Dendritic cell treated with granulocyte-macrophage colony-stimulating factor and Interleukin-4, amounts not matched to agents 40 ng/mL and 50 ng/mL, for 4 days (primary cell): ENCODE data around the gene ST3GAL3.

Source experiments
- H3K27ac Mint-ChIP-seq: one replicate; pipeline ENCODE4 v1.8.0; 2022; ENCODE audit warnings: mild to moderate bottlenecking, mixed read lengths
- H3K27me3 Mint-ChIP-seq: one replicate; pipeline ENCODE4 v1.8.0; 2022; ENCODE audit warnings: mild to moderate bottlenecking, mixed read lengths
- H3K36me3 Mint-ChIP-seq: one replicate; pipeline ENCODE4 v1.8.0; 2022; ENCODE audit warnings: low read depth, mixed read lengths
- H3K4me1 Mint-ChIP-seq: one replicate; pipeline ENCODE4 v1.8.0; 2022; ENCODE audit warnings: low read depth, mixed read lengths
- H3K4me3 Mint-ChIP-seq: one replicate; pipeline ENCODE4 v1.8.0; 2022; ENCODE audit warnings: mild to moderate bottlenecking, moderate library complexity, mixed read lengths
- H3K9me3 Mint-ChIP-seq: one replicate; pipeline ENCODE4 v1.8.0; 2022; ENCODE audit warnings: mixed read lengths
- intact Hi-C: fragments of 100-400 bp; cut with micrococcal nuclease; formaldehyde crosslinking; loops from one replicate; pipeline ENCODE4 v1.15.0; 2022

Gene ST3GAL3

DNA sequence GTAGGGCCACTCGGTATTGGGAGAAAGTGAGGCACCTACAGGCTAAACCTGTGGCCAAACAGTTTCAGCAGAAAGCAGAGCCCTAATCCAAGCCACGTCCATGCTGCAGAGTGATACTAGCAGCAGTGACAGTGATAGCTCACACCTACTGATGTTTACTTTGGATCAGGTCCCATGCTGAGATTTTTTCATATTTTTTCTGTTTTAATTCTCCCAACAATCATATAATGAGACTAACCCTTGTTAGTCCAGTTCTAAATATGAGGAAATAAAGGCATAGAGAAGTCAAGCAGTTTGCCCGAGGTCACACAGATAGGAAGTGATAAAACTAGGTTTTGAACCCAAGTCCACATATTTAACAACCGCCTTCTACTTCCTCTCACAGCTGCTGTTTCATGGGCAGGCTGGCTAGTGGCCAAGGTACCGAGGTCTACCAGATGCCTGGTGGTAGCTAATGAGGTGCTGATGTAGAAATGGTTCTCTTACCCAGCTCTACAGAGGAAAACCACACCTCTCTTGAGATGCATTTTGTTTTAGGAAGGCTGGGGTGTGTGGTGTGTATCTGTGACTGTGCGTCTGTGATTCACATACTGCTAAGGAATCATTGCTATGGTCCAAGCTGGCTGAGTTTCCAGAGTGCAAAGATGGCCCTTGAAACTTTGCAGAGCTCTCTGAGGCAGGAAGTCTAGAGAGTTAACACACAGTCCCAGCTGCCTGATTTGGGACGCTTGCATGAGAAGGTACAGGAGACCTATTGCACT, 146.0 kb downstream of the ST3GAL3 start:
- no peaks in the 10 kb centered on the region for H3K9me3 Mint-ChIP-seq
- H3K4me1 Mint-ChIP-seq = peaks cover 39% of the 10 kb centered on the region
- H3K4me3 Mint-ChIP-seq = no peak overlapping the region
- intact Hi-C loops = no loop called here
- peaks cover 7% of the 10 kb centered on the region for H3K27me3 Mint-ChIP-seq
- no peaks in the 10 kb centered on the region for H3K36me3 Mint-ChIP-seq
- H3K27ac Mint-ChIP-seq = no peak overlapping the region

DNA sequence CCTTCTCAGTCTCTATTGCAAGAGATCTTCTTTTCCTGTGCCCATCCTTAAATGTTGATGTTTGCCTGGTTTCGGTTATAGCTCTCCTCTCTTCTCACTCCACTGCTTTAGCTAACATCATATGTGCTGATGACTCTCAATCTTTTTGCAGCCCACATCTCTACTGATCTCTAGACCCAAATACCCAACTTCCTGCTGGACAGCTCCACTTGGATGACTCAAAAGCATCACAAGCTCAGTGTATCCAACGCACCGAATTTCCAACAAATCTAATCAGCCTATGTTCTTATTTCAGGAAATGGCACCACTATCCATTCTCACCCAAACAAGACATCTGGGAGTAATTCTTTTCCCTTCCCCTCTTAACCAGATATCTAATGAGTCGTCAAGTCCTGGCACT, 147.1 kb downstream of the ST3GAL3 start:
- H3K27ac Mint-ChIP-seq = no peak overlapping the region
- H3K27me3 Mint-ChIP-seq = peaks cover 7% of the 10 kb centered on the region
- no peak overlapping the region for H3K4me3 Mint-ChIP-seq
- peaks cover 42% of the 10 kb centered on the region for H3K4me1 Mint-ChIP-seq
- intact Hi-C loops = no loop called here
- no peaks in the 10 kb centered on the region for H3K9me3 Mint-ChIP-seq
- H3K36me3 Mint-ChIP-seq = no peaks in the 10 kb centered on the region

DNA sequence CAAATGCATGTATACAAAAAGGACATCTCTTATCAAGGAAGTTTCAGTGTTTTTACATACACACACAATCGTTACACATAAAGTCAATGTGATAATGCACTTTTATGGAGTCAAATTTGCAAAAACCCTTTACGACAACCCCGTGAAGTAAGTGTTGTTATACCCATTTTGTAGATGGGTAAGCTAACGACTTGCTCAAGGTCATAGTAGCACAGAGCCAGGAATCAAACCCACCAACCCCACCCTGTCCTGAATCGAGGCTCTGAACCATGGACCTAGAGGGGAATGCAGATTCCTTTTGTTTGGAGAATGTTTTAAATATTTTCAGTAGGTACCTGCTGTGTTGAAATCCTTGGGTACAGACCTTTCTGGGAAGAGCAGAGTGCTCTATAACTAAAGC, 148.9 kb downstream of the ST3GAL3 start:
- intact Hi-C loops = no loop called here
- H3K4me3 Mint-ChIP-seq = no peak overlapping the region
- H3K9me3 Mint-ChIP-seq = no peaks in the 10 kb centered on the region
- no peak overlapping the region for H3K27ac Mint-ChIP-seq
- peaks cover 5% of the 10 kb centered on the region for H3K27me3 Mint-ChIP-seq
- H3K4me1 Mint-ChIP-seq = peaks cover 48% of the 10 kb centered on the region
- H3K36me3 Mint-ChIP-seq = no peaks in the 10 kb centered on the region

DNA sequence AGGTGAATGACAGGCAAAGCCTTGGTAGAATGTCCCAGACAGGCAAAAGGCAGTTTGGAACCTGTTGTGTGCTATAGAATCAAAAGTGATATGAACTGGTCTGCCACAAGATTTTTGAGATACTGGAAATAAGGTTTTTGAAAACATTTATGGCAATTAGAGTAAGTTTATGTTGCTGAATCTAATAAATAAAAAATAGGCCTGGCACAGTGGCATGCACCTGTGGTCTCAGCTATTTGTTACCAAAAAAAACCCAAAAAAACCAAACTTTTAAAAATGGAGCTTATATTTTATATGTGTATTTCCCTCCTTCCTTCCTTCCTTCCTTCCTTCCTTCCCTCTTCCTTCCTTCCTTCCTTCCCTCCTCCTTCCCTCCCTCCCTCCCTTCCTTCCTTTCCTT, 149.8 kb downstream of the ST3GAL3 start:
- H3K27ac Mint-ChIP-seq = no peak overlapping the region
- H3K4me1 Mint-ChIP-seq = peaks cover 43% of the 10 kb centered on the region

DNA sequence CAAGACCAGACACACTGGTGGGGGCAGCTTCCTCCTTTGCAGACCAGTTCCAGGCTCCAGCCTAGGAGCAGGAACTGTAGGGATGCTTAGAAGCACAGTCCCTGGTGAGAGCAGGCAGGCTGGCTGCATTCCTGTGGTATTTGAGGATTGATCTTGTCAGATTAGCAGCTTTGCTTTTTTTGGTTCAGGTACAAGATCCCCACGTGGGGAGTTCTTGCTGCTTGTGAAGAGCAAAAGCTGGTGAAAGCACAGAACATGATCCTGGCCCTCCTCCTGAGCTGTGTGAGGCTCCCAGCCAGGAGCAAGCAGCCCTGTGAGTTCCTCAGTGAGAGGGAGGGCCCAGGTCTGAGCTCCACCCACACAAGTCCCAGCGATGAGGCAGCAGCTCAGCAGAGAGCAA, 151.0 kb downstream of the ST3GAL3 start:
- Mint-ChIP-seq H3K27me3 (no peaks in the 10 kb centered on the region), H3K27ac (no peak overlapping the region), H3K36me3 (peaks cover 6% of the 10 kb centered on the region), H3K4me3 (no peak overlapping the region), H3K4me1 (peaks cover 33% of the 10 kb centered on the region), H3K9me3 (no peaks in the 10 kb centered on the region)
- intact Hi-C loops = no loop called here

More for the DNA sequence above, 149.8 kb downstream of the ST3GAL3 start:
- Mint-ChIP-seq H3K4me3 (no peak overlapping the region), H3K9me3 (no peaks in the 10 kb centered on the region), H3K27me3 (no peaks in the 10 kb centered on the region), H3K36me3 (peaks cover 3% of the 10 kb centered on the region)
- intact Hi-C loops = no loop called here

DNA sequence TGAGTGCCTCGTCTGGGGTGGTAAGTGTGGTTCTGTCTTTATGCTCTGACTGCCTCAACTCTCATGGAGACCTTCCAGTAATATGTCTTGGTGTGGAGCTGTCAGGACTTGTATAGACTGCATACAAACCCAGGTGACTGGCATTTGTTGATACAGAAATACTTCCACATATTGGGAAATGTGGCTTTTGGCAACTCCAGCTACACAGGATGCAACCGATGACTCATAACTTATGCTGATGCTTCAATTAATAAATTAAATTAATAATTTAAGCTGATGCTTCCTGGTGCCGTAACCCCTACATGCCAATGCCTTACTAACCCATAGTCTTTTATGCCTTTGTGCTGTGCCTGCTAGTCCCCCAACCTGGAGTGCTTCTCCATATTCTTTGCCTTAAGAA, 154.0 kb downstream of the ST3GAL3 start:
- intact Hi-C loops = no loop called here

DNA sequence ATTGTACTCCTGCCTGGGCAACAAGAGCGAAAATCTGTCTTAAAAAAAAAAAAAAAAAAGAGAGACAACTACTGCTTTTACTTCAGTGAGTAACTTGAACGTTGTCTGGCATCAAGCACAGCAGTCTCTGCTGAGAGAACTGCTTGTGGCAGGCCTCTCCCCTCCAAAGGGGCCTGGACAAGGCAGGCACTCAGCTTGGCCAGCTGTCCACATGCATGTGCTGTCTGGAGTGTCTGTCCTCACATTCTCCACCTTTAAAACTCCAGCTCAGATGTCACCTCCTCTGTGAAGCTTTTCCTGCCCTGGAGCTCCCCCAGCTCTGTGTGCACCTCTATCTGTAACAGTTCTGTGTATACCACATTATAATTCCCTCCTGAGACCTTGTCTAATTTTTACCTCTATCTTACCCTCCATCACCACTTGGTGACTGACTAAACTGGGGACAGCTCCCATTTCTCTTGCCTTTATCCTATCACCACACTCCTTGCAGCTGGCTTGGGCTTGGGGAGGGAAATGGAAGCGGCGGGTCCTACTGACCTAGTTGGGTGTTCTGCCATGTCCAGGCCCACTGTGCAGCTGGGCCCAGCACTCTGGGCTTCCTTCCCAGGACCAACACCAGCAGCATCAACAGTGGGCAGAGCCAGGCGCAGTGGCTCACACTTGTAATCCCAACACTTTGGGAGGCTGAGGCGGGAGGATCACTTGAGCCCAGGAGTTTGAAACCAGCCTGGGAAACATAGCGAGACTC, 154.8 kb downstream of the ST3GAL3 start:
- no peaks in the 10 kb centered on the region for H3K27me3 Mint-ChIP-seq
- no peaks in the 10 kb centered on the region for H3K9me3 Mint-ChIP-seq
- intact Hi-C loops = no loop called here
- H3K4me1 Mint-ChIP-seq = peaks cover 29% of the 10 kb centered on the region
- H3K36me3 Mint-ChIP-seq = peaks cover 6% of the 10 kb centered on the region
- H3K27ac Mint-ChIP-seq = no peak overlapping the region
- no peak overlapping the region for H3K4me3 Mint-ChIP-seq

More for the DNA sequence above, 154.0 kb downstream of the ST3GAL3 start:
- Mint-ChIP-seq H3K27ac (no peak overlapping the region), H3K9me3 (no peaks in the 10 kb centered on the region), H3K27me3 (no peaks in the 10 kb centered on the region), H3K4me3 (no peak overlapping the region), H3K36me3 (peaks cover 6% of the 10 kb centered on the region), H3K4me1 (peaks cover 27% of the 10 kb centered on the region)

DNA sequence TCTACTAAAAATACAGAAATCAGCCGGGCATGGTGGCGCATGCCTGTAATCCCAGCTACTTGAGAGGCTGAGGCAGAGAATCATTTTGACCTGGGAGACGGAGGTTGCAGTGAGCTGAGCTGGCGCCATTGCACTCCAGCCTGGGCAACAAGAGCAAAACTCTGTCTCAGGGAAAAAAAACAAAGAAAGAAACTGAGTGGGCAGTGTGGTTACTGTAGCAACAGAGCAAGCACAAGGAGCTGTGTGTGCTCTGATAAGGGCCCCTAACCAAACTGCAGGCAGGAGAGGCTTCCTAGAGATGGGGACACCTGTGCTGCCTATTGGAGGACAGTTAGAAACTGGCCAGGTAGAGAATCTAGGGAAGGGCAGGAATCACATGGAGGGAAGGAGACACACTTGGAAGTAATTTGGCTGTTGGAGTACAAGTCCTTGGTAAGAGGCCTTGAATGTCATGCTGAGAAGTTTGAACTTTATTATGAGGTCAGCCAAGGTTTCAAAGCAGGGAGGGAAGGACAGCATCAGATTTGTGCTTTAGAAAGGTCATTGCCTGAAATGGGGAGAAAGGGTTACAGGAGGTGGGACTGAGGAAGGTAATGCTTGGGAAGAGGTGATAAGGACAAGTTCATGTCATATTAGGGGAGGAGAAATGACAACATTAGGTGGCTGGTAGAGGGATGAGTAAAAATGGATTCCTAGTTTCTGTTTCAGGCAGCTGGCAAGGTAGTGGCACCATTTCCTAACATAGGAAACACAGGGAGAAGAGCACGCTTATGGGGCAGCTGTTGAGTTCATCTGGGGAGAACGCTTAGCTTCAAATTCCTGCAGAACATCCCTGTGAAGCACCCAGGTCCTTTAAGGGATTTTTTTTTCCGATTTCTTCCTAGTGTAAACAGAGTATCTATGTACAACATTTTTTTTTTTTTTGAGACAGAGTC, 157.0 kb downstream of the ST3GAL3 start:
- no peaks in the 10 kb centered on the region for H3K27me3 Mint-ChIP-seq
- H3K4me3 Mint-ChIP-seq = no peak overlapping the region
- intact Hi-C loops = no loop called here
- peaks cover 6% of the 10 kb centered on the region for H3K36me3 Mint-ChIP-seq
- H3K4me1 Mint-ChIP-seq = peaks cover 35% of the 10 kb centered on the region
- no peak overlapping the region for H3K27ac Mint-ChIP-seq
- H3K9me3 Mint-ChIP-seq = no peaks in the 10 kb centered on the region

DNA sequence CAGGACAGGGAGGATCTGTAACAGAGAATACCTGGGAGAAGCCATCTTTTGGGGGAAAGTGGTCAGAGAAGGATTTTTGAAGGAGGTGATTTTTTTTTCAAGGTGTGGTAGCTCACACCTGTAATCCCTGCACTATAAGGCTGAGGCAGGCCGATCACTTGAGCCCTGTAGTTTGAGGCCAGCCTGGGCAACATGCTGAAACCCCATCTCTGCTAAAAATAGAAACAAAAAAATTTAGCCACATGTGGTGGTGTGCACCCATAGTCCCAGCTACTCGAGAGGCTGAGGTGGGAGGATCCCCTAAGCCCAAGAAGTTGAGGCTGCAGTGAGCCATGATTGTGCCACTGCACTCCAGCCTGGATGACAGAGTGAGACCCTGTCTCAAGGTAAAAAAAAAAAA, 158.9 kb downstream of the ST3GAL3 start:
- intact Hi-C loops = no loop called here
- H3K27ac Mint-ChIP-seq = no peak overlapping the region

DNA sequence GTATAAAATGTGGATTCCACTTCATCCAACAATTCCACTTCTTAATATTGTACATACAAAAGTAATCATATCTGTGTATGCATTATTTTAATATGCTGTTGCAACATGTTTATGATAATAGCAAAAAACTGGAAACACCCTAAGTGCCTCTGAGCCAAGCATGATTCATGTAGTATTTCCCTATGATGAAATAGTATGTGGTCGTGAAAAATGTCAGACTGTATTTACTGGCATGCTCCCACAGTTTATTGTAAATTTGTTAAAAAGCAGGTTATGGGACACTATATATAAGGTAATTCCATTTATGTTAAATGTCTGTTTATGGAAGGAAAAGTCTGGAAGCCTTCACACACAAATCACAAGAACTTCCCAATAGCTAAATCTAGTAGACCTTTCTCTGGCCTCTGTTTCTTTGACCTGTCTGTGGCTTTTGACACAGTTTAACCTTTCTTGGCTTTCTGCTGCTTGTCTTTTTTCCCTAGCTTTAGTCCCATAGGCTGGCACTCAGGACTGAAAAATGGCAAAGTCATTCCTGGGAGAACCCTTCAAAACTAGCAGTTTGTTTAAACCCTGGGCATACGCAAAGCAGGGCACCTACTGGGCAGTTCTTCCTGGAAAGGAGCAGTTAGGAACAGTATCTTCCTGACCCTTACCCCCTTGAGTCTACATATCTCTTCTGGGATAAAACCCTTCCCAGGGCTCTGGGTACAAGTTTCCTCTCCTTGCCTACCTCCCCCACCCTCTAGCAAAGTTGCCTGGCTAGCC, 160.8 kb downstream of the ST3GAL3 start:
- intact Hi-C loops = no loop called here
- H3K27ac Mint-ChIP-seq = no peak overlapping the region

More for the DNA sequence above, 158.9 kb downstream of the ST3GAL3 start:
- Mint-ChIP-seq H3K4me1 (peaks cover 38% of the 10 kb centered on the region), H3K27me3 (peaks cover 2% of the 10 kb centered on the region), H3K36me3 (peaks cover 6% of the 10 kb centered on the region), H3K4me3 (no peak overlapping the region), H3K9me3 (no peaks in the 10 kb centered on the region)

DNA sequence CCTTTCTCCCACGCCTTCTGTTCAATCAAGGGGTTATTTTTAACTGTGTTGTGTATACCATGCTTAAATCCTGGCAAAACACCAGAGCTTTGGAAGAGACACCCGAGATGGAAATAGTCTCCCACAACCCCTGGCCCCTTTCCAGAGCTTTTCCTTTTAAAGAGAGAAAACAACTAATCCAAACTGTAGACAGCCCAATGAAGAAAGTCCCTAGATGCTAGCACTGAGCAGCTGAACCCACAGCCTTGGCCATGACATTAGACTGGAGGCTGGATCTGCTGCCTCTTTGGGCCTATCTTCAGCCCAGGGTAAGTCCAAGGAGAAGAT, 161.4 kb downstream of the ST3GAL3 start:
- Mint-ChIP-seq H3K4me1 (peaks cover 39% of the 10 kb centered on the region), H3K9me3 (no peaks in the 10 kb centered on the region), H3K27ac (no peak overlapping the region), H3K36me3 (no peaks in the 10 kb centered on the region), H3K4me3 (no peak overlapping the region), H3K27me3 (peaks cover 2% of the 10 kb centered on the region)
- intact Hi-C loops = no loop called here

More for the DNA sequence above, 160.8 kb downstream of the ST3GAL3 start:
- H3K27me3 Mint-ChIP-seq = peaks cover 2% of the 10 kb centered on the region
- no peaks in the 10 kb centered on the region for H3K36me3 Mint-ChIP-seq
- no peak overlapping the region for H3K4me3 Mint-ChIP-seq
- no peaks in the 10 kb centered on the region for H3K9me3 Mint-ChIP-seq
- H3K4me1 Mint-ChIP-seq = peaks cover 39% of the 10 kb centered on the region

DNA sequence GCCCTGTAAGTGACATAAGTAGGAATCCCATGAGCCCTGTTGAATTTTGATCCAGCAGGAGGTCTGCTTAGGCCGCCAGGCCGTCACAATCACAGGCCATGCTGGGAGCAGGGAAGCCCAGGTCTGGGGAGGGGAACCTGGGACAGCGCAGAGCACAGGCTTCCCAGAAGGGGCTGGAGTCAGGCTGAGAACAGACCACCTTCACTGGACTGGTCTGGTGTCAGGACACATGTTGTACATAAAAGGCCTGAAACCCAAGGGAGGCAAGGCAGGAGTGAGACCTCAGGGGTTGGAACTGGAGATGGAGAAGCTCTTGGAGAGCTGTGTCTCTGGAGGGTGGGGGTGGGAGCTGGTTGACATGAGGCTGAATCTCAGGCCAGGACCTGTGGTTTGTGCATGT, 163.0 kb downstream of the ST3GAL3 start:
- peaks cover 33% of the 10 kb centered on the region for H3K4me1 Mint-ChIP-seq
- intact Hi-C loops = no loop called here
- no peaks in the 10 kb centered on the region for H3K9me3 Mint-ChIP-seq
- no peak overlapping the region for H3K27ac Mint-ChIP-seq
- peaks cover 2% of the 10 kb centered on the region for H3K27me3 Mint-ChIP-seq
- no peak overlapping the region for H3K4me3 Mint-ChIP-seq
- no peaks in the 10 kb centered on the region for H3K36me3 Mint-ChIP-seq

DNA sequence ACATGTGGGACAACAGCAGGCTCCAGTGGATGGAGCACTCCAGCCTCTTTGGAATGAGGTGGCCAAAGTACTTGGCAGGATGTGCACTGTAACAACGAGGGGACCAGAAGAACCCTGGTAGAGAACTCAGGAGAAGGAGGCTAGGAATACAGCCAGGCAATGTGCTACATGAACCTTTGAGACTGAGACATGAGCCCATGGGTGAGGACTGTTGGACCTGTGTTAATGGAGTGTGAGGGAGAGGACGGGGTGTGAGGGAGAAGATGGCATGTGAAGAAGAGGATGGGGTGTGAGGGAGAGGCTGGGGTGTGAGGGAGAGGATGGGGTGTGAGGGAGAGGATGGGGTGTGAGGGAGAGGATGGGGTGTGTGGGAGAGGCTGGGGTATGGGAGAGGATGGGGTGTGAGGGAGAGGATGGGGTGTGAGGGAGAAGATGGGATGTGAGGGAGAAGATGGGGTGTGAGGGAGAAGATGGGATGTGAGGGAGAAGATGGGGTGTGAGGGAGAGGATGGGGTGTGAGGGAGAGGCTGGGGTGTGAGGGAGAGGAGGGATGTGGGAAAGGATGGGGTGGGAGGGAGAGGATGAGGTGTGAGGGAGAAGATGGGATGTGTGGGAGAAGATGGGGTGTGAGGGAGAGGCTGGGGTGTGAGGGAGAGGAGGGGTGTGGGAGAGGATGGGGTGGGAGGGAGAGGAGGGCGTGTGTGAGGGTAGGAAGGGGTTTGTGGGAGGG, 164.0 kb downstream of the ST3GAL3 start:
- no peak overlapping the region for H3K27ac Mint-ChIP-seq
- H3K36me3 Mint-ChIP-seq = no peaks in the 10 kb centered on the region
- peaks cover 27% of the 10 kb centered on the region for H3K4me1 Mint-ChIP-seq
- H3K9me3 Mint-ChIP-seq = no peaks in the 10 kb centered on the region
- peaks cover 2% of the 10 kb centered on the region for H3K27me3 Mint-ChIP-seq
- H3K4me3 Mint-ChIP-seq = no peak overlapping the region
- intact Hi-C loops = no loop called here
